HepG2 (cell line): ENCODE measurements around the gene PRRG3. TPM values are rescaled to one million over a fixed set of nuclear protein-coding genes. Genes with fewer than 3 reads are reported as not detected.

Experiments
- ATAC-seq: fragments of 200-7000 bp; cut with Tn5 transposase; 3 replicates; pipeline ENCODE4 v1.9.1; 2020; ENCODE audit warnings: mild to moderate bottlenecking, moderate library complexity
- BruUV-seq: library from RNA; stranded (reverse); fragments of 400-500 nt; replicated peaks from 2 replicates; lab custom pipeline; 2021; lab: Mats Ljungman, UMichigan
- CTCF ChIA-PET: fragments of 300-600 bp; formaldehyde crosslinking; extraction: SDS; loops from one replicate; lab custom pipeline; 2021; ENCODE audit warnings: low total read pairs, inconsistent platforms, low intra/inter-chr PET ratio; lab: Yijun Ruan, JAX
- POLR2A ChIA-PET: fragments of 350-600 bp; sonication (Branson Sonifier 250); formaldehyde crosslinking; loops from one replicate; lab custom pipeline; 2020; ENCODE audit warnings: antibody characterized with exemption, inconsistent platforms; lab: Yijun Ruan, JAX
- DNase-seq: peaks from one replicate; pipeline ENCODE4 v3.0.0-alpha.2; 2015; ENCODE audit warnings: low spot score
- FAIRE-seq: peaks from 3 replicates; lab custom pipeline; 2011; peaks lifted over from hg19 to GRCh38; lab: Jason Lieb, UNC
- H2AFZ ChIP-seq: one replicate; pipeline ENCODE4 v1.6.1; 2011; ENCODE audit warnings: low read length, inconsistent platforms
- H3K27ac ChIP-seq: fragments of 300-600 bp; 3 replicates; pipeline ENCODE4 v1.8.0; 2011; ENCODE audit warnings: mixed run types, mild to moderate bottlenecking, mixed read lengths, low read length, inconsistent platforms; ENCODE audit not compliant: insufficient read depth; ENCODE audit errors: extremely low read length
- H3K27me3 ChIP-seq, 2 experiments: fragments of 200-600 bp in 1 of 2; 2 replicates in 1 of 2; 3 replicates in 1 of 2; pipeline versions ENCODE4 v1.6.0 to v1.8.0; 2011; ENCODE audit warnings: low read length in 2 of 2, mild to moderate bottlenecking in 2 of 2, moderate library complexity in 2 of 2, inconsistent platforms in 1 of 2; ENCODE audit not compliant: insufficient read depth in 2 of 2, control insufficient read depth in 1 of 2
- H3K36me3 ChIP-seq, 2 experiments: fragments of 200-600 bp in 1 of 2; replicated peaks in 1 of 2; 2 replicates in 1 of 2; 3 replicates in 1 of 2; pipeline versions ENCODE4 v1.5.1 to v1.8.0; 2011; ENCODE audit warnings: low read length in 2 of 2, inconsistent platforms in 1 of 2; ENCODE audit not compliant: insufficient read depth in 2 of 2, control insufficient read depth in 1 of 2
- H3K4me1 ChIP-seq: 2 replicates; pipeline ENCODE4 v1.5.1; 2012; ENCODE audit warnings: low read length, inconsistent platforms; ENCODE audit not compliant: insufficient read depth
- H3K4me2 ChIP-seq: 2 replicates; pipeline ENCODE4 v1.6.0; 2011; ENCODE audit warnings: low read depth, low read length, inconsistent platforms
- H3K4me3 ChIP-seq, 3 experiments: fragments of 200-600 bp in 1 of 3; sonication (generic), shearing (Covaris generic) in 1 of 3; replicated peaks in 1 of 3; 2 replicates each; pipeline ENCODE4 v1.5.1; 2011 to 2016; ENCODE audit warnings: low read length in 3 of 3, inconsistent platforms in 2 of 3, low read depth in 2 of 3, mild to moderate bottlenecking in 2 of 3, control low read depth in 1 of 3, mixed read lengths in 1 of 3; ENCODE audit not compliant: insufficient read depth in 1 of 3
- H3K79me2 ChIP-seq: one replicate; pipeline ENCODE4 v1.6.1; 2011; ENCODE audit warnings: low read length, inconsistent platforms; ENCODE audit not compliant: insufficient read depth
- H3K9ac ChIP-seq: 2 replicates; pipeline ENCODE4 v1.6.0; 2011; ENCODE audit warnings: mild to moderate bottlenecking, low read depth, low read length, inconsistent platforms; ENCODE audit not compliant: insufficient read depth
- H3K9me3 ChIP-seq: 2 replicates; pipeline ENCODE4 v1.5.1; 2012; ENCODE audit warnings: mild to moderate bottlenecking, low read length
- H4K20me1 ChIP-seq: 2 replicates; pipeline ENCODE4 v1.6.0; 2011; ENCODE audit warnings: inconsistent platforms, mild to moderate bottlenecking, low read length, moderate library complexity; ENCODE audit not compliant: insufficient read depth
- CBX1 ChIP-seq: IDR thresholded peaks from one replicate; pipeline ENCODE4 v1.6.1; 2016; ENCODE audit warnings: antibody characterized with exemption, low read depth
- KLF13 ChIP-seq: sonication (generic); formaldehyde crosslinking; IDR thresholded peaks from 2 replicates; pipeline ENCODE4 v1.4.0; 2020; ENCODE audit warnings: mild to moderate bottlenecking, missing genetic modification reagents
- MTA1 ChIP-seq: sonication (generic); formaldehyde crosslinking; IDR thresholded peaks from 2 replicates; pipeline ENCODE4 v1.4.0; 2020; ENCODE audit warnings: missing genetic modification reagents, mild to moderate bottlenecking, borderline replicate concordance
- REPIN1 ChIP-seq: sonication (generic); formaldehyde crosslinking; IDR thresholded peaks from 2 replicates; pipeline ENCODE4 v1.8.0; 2022; ENCODE audit warnings: missing genetic modification reagents, low read depth, mild to moderate bottlenecking, borderline replicate concordance
- ZNF598 ChIP-seq: sonication (generic); formaldehyde crosslinking; IDR thresholded peaks from 2 replicates; pipeline ENCODE4 v1.5.1; 2020; ENCODE audit warnings: mild to moderate bottlenecking, missing genetic modification reagents, borderline replicate concordance
- ZNF674 ChIP-seq: sonication (generic); formaldehyde crosslinking; IDR thresholded peaks from 2 replicates; pipeline ENCODE4 v1.5.0; 2020; ENCODE audit warnings: low read depth, mild to moderate bottlenecking, missing genetic modification reagents
- WGBS: methylation state at CpG from one replicate; pipeline ENCODE4 v1.1.6; 2017; ENCODE audit warnings: low lambda C conversion rate; 5-methylcytosine and 5-hydroxymethylcytosine counted together
- in situ Hi-C: cut with HindIII; loops from 2 replicates; pipeline ENCODE4 v1.10.0; 2017; ENCODE audit warnings: low pct_unique_long_range_greater_than_20kb; ENCODE audit not compliant: extremely low pct_ligation_motif_present
- intact Hi-C: fragments of 100-400 bp; cut with micrococcal nuclease; formaldehyde crosslinking; loops from one replicate; pipeline ENCODE4 v1.10.0; 2022; ENCODE audit not compliant: unreplicated experiment
- polyA plus RNA-seq, 8 experiments: library from polyadenylated mRNA; depleted of rRNA in 3 of 8; stranded (reverse) in 7 of 8; unstranded in 1 of 8; fragments of >200 nt; fragmentation: Illumina TruSeq in 4 of 8; extraction: Trizol in 4 of 8; gene quantifications; 2 replicates each; pipeline versions ENCODE4 v1.2.1 to v1.2.3, GENCODE V29; 2011 to 2016; ENCODE audit warnings: low read depth in 4 of 8, missing spikeins in 1 of 8, mixed read lengths in 1 of 8; ENCODE audit not compliant: insufficient read depth in 1 of 8
- total RNA-seq, 5 experiments: library from RNA; depleted of rRNA; stranded (reverse); fragments of >200 nt; fragmentation: Illumina TruSeq; extraction: Trizol; gene quantifications; 2 replicates each; pipeline ENCODE4 v1.2.3, GENCODE V29; 2016; ENCODE audit warnings: low read depth in 1 of 5
- TF ChIP-seq, protein P1 (sequence below): sonication (generic); formaldehyde crosslinking; IDR thresholded peaks from 2 replicates; pipeline ENCODE4 v1.5.1; 2020; ENCODE audit warnings: mild to moderate bottlenecking, missing genetic modification reagents, borderline replicate concordance
- TF ChIP-seq, protein P2 (sequence below): sonication (generic); formaldehyde crosslinking; IDR thresholded peaks from 2 replicates; pipeline ENCODE4 v1.8.1; 2022; ENCODE audit warnings: low read depth, mild to moderate bottlenecking, missing genetic modification reagents

Gene PRRG3
- total and polyA plus RNA-seq, 2 of the 13 experiments (the other 11 are each of a cell fraction or from before 2014, with no cell fraction given) = not detected

- no peak overlapping the region for H3K4me2 ChIP-seq
- H3K9me3 ChIP-seq = no peaks in the 10 kb centered on the region
- no peak overlapping the region for H3K4me3 ChIP-seq
- CTCF ChIA-PET = interaction anchor here (1.1 to 2.2 kb wide), 3 partner anchors 882 to 1071 kb away, joined by 4 to 12 read pairs (median 5); no protein-coding TSS in a partner anchor
- H3K27me3 ChIP-seq = no peaks in the 10 kb centered on the region
- in situ Hi-C loops = no loop called here
- TF ChIP-seq, protein P1, sequence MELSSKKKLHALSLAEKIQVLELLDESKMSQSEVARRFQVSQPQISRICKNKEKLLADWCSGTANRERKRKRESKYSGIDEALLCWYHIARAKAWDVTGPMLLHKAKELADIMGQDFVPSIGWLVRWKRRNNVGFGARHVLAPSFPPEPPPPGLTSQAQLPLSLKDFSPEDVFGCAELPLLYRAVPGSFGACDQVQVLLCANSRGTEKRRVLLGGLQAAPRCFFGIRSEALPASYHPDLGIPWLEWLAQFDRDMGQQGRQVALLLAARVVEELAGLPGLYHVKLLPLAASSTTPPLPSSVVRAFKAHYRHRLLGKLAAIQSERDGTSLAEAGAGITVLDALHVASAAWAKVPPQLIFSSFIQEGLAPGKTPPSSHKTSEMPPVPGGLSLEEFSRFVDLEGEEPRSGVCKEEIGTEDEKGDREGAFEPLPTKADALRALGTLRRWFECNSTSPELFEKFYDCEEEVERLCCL (CRISPR knock-in tag) = no peak
- no peak for TF ChIP-seq ZNF598 (CRISPR knock-in tag)
- ATAC-seq = no peak
- POLR2A ChIA-PET = no interaction called here
- H3K9ac ChIP-seq = no peak overlapping the region
- H4K20me1 ChIP-seq = no peaks in the 10 kb centered on the region
- H3K27ac ChIP-seq = no peak overlapping the region
- 23% methylated on average over 4 of the region's 5 CpGs for WGBS
- H3K4me1 ChIP-seq = no peaks in the 10 kb centered on the region
- no peaks in the 10 kb centered on the region for H3K36me3 ChIP-seq
- no TSS peak for BruUV-seq
- no peak for FAIRE-seq
- no peaks in the 10 kb centered on the region for H3K79me2 ChIP-seq
- intact Hi-C loops = no loop called here
- no peak overlapping the region for H2AFZ ChIP-seq
- DNase-seq = no peak
Measured at GRCh38 chrX:151750511-151750910, 55.3 kb downstream of the PRRG3 start.

DNA sequence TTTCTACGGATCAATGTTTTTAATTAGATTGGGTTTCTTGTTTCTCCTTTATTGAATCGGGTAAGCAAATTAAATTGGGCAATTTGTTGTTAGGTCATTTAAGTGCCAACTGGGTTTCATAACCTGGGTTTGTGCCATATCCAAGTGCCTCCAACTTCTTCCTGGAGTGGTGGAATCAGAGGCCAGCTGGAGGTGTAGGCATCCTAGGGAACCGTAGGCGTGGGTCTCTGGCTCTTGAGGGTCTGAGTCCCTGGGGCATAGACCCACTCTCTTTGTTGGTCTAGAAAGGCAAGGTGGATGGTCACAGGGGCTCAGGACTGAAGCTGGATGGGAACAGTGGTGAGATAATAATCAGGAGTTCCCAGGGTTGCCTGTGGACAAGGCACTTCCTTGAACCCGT is 57.6 kb downstream of the PRRG3 start:
- POLR2A ChIA-PET = no interaction called here
- H3K4me1 ChIP-seq = no peaks in the 10 kb centered on the region
- intact Hi-C loops = loop anchor here (1.0 kb wide), 1 partner anchor 883 kb away; no protein-coding TSS in a partner anchor
- TF ChIP-seq ZNF674 (no peak), KLF13 (CRISPR knock-in tag) (no peak), REPIN1 (CRISPR knock-in tag) (no peak), MTA1 (CRISPR knock-in tag) (no peak), CBX1 (no peak)
- TF ChIP-seq, protein P2, sequence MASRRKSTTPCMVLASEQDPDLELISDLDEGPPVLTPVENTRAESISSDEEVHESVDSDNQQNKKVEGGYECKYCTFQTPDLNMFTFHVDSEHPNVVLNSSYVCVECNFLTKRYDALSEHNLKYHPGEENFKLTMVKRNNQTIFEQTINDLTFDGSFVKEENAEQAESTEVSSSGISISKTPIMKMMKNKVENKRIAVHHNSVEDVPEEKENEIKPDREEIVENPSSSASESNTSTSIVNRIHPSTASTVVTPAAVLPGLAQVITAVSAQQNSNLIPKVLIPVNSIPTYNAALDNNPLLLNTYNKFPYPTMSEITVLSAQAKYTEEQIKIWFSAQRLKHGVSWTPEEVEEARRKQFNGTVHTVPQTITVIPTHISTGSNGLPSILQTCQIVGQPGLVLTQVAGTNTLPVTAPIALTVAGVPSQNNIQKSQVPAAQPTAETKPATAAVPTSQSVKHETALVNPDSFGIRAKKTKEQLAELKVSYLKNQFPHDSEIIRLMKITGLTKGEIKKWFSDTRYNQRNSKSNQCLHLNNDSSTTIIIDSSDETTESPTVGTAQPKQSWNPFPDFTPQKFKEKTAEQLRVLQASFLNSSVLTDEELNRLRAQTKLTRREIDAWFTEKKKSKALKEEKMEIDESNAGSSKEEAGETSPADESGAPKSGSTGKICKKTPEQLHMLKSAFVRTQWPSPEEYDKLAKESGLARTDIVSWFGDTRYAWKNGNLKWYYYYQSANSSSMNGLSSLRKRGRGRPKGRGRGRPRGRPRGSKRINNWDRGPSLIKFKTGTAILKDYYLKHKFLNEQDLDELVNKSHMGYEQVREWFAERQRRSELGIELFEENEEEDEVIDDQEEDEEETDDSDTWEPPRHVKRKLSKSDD = no peak
- TF ChIP-seq, all 625 proteins: peak for 0
- no peaks in the 10 kb centered on the region for H3K9me3 ChIP-seq
- no peak for FAIRE-seq
- no TSS peak for BruUV-seq
- CTCF ChIA-PET = interaction anchor here (1.4 to 1.9 kb wide), 2 partner anchors 880 to 883 kb away, joined by 4 to 11 read pairs; no protein-coding TSS in a partner anchor
- H3K79me2 ChIP-seq = no peaks in the 10 kb centered on the region
- no peaks in the 10 kb centered on the region for H4K20me1 ChIP-seq
- in situ Hi-C loops = no loop called here
- no peak overlapping the region for H2AFZ ChIP-seq
- H3K27me3 ChIP-seq = no peaks in the 10 kb centered on the region
- no peak overlapping the region for H3K9ac ChIP-seq
- H3K4me3 ChIP-seq = no peak overlapping the region
- H3K36me3 ChIP-seq = no peaks in the 10 kb centered on the region
- H3K4me2 ChIP-seq = no peak overlapping the region
- WGBS = 0% methylated on average over 3 of the region's 5 CpGs
- DNase-seq = no peak
- no peak overlapping the region for H3K27ac ChIP-seq
- ATAC-seq = no peak
